Panc1 (cell line): ENCODE measurements around the gene TARS2. TPM values are rescaled to one million over a fixed set of nuclear protein-coding genes. Genes with fewer than 3 reads are reported as not detected.
A peak's percentile ranks its signal among the peaks of the same experiment; 100 is the strongest.

Experiments
- ATAC-seq: fragments of 200-7000 bp; cut with Tn5 transposase; 2 replicates; pipeline ENCODE4 v1.9.1; 2020; ENCODE audit warnings: mild to moderate bottlenecking, moderate library complexity
- BruUV-seq: library from RNA; stranded (reverse); fragments of 400-500 nt; replicated peaks from 2 replicates; lab custom pipeline; 2021; lab: Mats Ljungman, UMichigan
- CTCF ChIA-PET: fragments of 300-600 bp; sonication (Branson Sonifier 250); formaldehyde crosslinking; loops from one replicate; lab custom pipeline; 2022; ENCODE audit warnings: antibody characterized with exemption; lab: Charles Lee
- POLR2A ChIA-PET: fragments of 300-600 bp; sonication (Branson Sonifier 250); formaldehyde crosslinking; loops from one replicate; lab custom pipeline; 2022; ENCODE audit warnings: antibody characterized with exemption; lab: Charles Lee
- DNase-seq: peaks from one replicate; pipeline ENCODE4 v3.0.0-alpha.2; 2010; ENCODE audit warnings: low read depth, low spot score
- H3K27ac ChIP-seq: 2 replicates; pipeline ENCODE4 v1.5.1; 2011; ENCODE audit warnings: mild to moderate bottlenecking, low read length, inconsistent platforms
- H3K27me3 ChIP-seq: fragments of 200-500 bp; sonication (Bioruptor generic); 2 replicates; pipeline ENCODE4 v1.6.0; 2014; ENCODE audit warnings: low read length, inconsistent platforms; ENCODE audit not compliant: control insufficient read depth, insufficient read depth
- H3K36me3 ChIP-seq: fragments of 200-500 bp; sonication (Bioruptor generic); 2 replicates; pipeline ENCODE4 v1.5.1; 2014; ENCODE audit warnings: inconsistent platforms, mild to moderate bottlenecking, low read length, moderate library complexity; ENCODE audit not compliant: control insufficient read depth, insufficient read depth
- H3K4me1 ChIP-seq: 2 replicates; pipeline ENCODE4 v1.5.1; 2011; ENCODE audit warnings: inconsistent platforms, mild to moderate bottlenecking, low read length, moderate library complexity; ENCODE audit not compliant: control insufficient read depth, insufficient read depth
- H3K4me3 ChIP-seq, 2 experiments: 2 replicates each; pipeline ENCODE4 v1.5.1; 2011 to 2012; ENCODE audit warnings: low read depth in 2 of 2, low read length in 2 of 2, mild to moderate bottlenecking in 2 of 2, inconsistent platforms in 1 of 2, moderate library complexity in 1 of 2
- H3K9me3 ChIP-seq: fragments of 200-500 bp; sonication (Bioruptor generic); 2 replicates; pipeline ENCODE4 v1.5.1; 2014; ENCODE audit warnings: low read depth, mild to moderate bottlenecking, inconsistent platforms, low read length, moderate library complexity; ENCODE audit not compliant: control insufficient read depth, insufficient read depth
- POLR2AphosphoS5 ChIP-seq: IDR thresholded peaks from 2 replicates; pipeline ENCODE4 v1.6.1; 2012; ENCODE audit warnings: mild to moderate bottlenecking, low read depth, low read length, moderate library complexity
- SIN3A ChIP-seq: IDR thresholded peaks from 2 replicates; pipeline ENCODE4 v1.6.1; 2012; ENCODE audit warnings: low read depth, mild to moderate bottlenecking, low read length, moderate library complexity, borderline replicate concordance; ENCODE audit not compliant: insufficient read depth
- TCF7L2 ChIP-seq: IDR thresholded peaks from 2 replicates; pipeline ENCODE4 v1.6.1; 2011; ENCODE audit warnings: mild to moderate bottlenecking, low read depth, low read length, inconsistent platforms
- in situ Hi-C: cut with HindIII; loops from 2 replicates; pipeline ENCODE4 v1.10.0; 2016; ENCODE audit warnings: low sequenced_read_pairs, low pct_unique_long_range_greater_than_20kb
- intact Hi-C: fragments of 100-400 bp; cut with micrococcal nuclease; formaldehyde crosslinking; loops from one replicate; pipeline ENCODE4 v1.10.0; 2022; ENCODE audit not compliant: unreplicated experiment
- total RNA-seq: library from RNA; stranded (reverse); gene quantifications from one replicate; pipeline ENCODE4 v1.2.1, GENCODE V29; 2021; ENCODE audit not compliant: unreplicated experiment
- TF ChIP-seq, protein P1 (sequence below), 2 experiments: IDR thresholded peaks; 2 replicates each; pipeline ENCODE4 v1.6.1; 2011 to 2012; ENCODE audit warnings: low read depth in 2 of 2, control low read depth in 1 of 2, low read length in 1 of 2, mild to moderate bottlenecking in 1 of 2, moderate library complexity in 1 of 2; ENCODE audit not compliant: insufficient read depth in 1 of 2
- TF ChIP-seq, protein P2 (sequence below): fragments of 450-650 bp; IDR thresholded peaks from 2 replicates; pipeline ENCODE4 v1.5.1; 2017; ENCODE audit warnings: mild to moderate bottlenecking

Gene TARS2
- total RNA-seq, 1 experiment from 2014 or later: 28.2 TPM

DNA sequence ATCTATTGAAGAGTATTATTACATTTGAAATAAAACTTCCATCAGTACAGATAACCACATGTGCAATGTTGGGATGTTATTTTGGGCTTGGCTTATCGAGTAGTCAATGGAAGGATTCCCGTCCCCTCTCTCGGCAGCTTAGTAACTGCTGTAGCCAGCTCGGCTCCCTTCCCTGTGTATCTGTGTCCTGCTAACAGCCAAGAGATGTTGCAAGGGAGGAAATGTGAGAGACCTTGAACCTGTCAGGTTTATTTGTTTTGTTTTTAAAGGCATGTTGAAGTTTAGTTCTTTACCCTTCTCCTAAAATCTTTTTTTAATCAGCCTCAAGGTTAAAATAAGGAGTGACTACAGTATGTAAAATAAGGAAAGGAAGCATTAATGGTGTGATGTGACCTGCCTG is 13.6 kb upstream of the TARS2 start:
- H3K9me3 ChIP-seq: no peaks in the 10 kb centered on the region
- intact Hi-C loops (no loop called here), in situ Hi-C loops (no loop called here)
- TF ChIP-seq TCF7L2 (no peak), POLR2AphosphoS5 (no peak), SIN3A (no peak)
- TF ChIP-seq, protein P1, sequence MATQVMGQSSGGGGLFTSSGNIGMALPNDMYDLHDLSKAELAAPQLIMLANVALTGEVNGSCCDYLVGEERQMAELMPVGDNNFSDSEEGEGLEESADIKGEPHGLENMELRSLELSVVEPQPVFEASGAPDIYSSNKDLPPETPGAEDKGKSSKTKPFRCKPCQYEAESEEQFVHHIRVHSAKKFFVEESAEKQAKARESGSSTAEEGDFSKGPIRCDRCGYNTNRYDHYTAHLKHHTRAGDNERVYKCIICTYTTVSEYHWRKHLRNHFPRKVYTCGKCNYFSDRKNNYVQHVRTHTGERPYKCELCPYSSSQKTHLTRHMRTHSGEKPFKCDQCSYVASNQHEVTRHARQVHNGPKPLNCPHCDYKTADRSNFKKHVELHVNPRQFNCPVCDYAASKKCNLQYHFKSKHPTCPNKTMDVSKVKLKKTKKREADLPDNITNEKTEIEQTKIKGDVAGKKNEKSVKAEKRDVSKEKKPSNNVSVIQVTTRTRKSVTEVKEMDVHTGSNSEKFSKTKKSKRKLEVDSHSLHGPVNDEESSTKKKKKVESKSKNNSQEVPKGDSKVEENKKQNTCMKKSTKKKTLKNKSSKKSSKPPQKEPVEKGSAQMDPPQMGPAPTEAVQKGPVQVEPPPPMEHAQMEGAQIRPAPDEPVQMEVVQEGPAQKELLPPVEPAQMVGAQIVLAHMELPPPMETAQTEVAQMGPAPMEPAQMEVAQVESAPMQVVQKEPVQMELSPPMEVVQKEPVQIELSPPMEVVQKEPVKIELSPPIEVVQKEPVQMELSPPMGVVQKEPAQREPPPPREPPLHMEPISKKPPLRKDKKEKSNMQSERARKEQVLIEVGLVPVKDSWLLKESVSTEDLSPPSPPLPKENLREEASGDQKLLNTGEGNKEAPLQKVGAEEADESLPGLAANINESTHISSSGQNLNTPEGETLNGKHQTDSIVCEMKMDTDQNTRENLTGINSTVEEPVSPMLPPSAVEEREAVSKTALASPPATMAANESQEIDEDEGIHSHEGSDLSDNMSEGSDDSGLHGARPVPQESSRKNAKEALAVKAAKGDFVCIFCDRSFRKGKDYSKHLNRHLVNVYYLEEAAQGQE (IDR thresholded peaks at IDR 0.05; ENCODE audit: insufficient read depth in 1 of 2, low read depth in 2 of 2, low read length in 1 of 2): no peak
- CTCF ChIA-PET: no interaction called here
- no peaks in the 10 kb centered on the region for H3K27me3 ChIP-seq
- no peak for ATAC-seq
- H3K4me1 ChIP-seq: no peaks in the 10 kb centered on the region
- peaks cover 6% of the 10 kb centered on the region for H3K36me3 ChIP-seq
- DNase-seq: no peak
- POLR2A ChIA-PET: no interaction called here
- TSS peak; percentile 16 for BruUV-seq
- H3K27ac ChIP-seq: no peak overlapping the region
- H3K4me3 ChIP-seq: no peak overlapping the region

DNA sequence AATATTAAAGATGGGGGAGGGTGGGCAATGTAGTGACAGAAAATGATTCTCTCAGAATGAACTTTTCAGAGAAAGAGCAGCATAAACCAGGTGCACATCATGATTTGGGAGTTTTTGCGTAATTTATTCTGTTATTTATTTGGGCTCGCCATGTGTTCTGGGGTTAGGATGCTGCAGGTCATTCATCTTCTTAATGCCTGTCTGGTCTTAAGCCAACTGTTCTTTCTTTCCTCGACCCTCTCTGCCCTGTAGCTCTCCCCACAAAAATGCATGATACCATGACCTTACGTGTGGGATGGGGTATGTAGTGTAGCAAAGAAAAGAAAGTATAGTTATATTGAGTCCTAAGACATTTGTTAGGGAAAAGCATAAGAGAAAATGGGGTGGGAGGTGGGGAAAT is 12.3 kb upstream of the TARS2 start:
- peaks cover 6% of the 10 kb centered on the region for H3K36me3 ChIP-seq
- ATAC-seq: no peak
- no TSS peak for BruUV-seq
- DNase-seq: no peak
- H3K4me1 ChIP-seq: no peaks in the 10 kb centered on the region
- CTCF ChIA-PET: interaction anchor here (0.6 kb wide), 1 partner anchor 121 kb away, joined by 3 read pairs; no protein-coding TSS in a partner anchor
- intact Hi-C loops: no loop called here
- H3K4me3 ChIP-seq: no peak overlapping the region
- POLR2A ChIA-PET: interaction anchor here (0.5 kb wide), 1 partner anchor 387 kb away, joined by 9 read pairs; no protein-coding TSS in a partner anchor
- TF ChIP-seq SIN3A (no peak), POLR2AphosphoS5 (no peak), TCF7L2 (no peak)
- TF ChIP-seq, protein P2, sequence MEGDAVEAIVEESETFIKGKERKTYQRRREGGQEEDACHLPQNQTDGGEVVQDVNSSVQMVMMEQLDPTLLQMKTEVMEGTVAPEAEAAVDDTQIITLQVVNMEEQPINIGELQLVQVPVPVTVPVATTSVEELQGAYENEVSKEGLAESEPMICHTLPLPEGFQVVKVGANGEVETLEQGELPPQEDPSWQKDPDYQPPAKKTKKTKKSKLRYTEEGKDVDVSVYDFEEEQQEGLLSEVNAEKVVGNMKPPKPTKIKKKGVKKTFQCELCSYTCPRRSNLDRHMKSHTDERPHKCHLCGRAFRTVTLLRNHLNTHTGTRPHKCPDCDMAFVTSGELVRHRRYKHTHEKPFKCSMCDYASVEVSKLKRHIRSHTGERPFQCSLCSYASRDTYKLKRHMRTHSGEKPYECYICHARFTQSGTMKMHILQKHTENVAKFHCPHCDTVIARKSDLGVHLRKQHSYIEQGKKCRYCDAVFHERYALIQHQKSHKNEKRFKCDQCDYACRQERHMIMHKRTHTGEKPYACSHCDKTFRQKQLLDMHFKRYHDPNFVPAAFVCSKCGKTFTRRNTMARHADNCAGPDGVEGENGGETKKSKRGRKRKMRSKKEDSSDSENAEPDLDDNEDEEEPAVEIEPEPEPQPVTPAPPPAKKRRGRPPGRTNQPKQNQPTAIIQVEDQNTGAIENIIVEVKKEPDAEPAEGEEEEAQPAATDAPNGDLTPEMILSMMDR: no peak
- TF ChIP-seq, protein P1 (IDR thresholded peaks at IDR 0.05; ENCODE audit: insufficient read depth in 1 of 2, low read depth in 2 of 2, low read length in 1 of 2): no peak
- H3K9me3 ChIP-seq: no peaks in the 10 kb centered on the region
- H3K27me3 ChIP-seq: no peaks in the 10 kb centered on the region
- in situ Hi-C loops: no loop called here
- no peak overlapping the region for H3K27ac ChIP-seq
